ENCODE results near the gene FAM43B. TPM values are rescaled to one million over a fixed set of nuclear protein-coding genes. Genes with fewer than 3 reads are reported as not detected.

Gene FAM43B
- total RNA-seq, result not detected

DNA sequence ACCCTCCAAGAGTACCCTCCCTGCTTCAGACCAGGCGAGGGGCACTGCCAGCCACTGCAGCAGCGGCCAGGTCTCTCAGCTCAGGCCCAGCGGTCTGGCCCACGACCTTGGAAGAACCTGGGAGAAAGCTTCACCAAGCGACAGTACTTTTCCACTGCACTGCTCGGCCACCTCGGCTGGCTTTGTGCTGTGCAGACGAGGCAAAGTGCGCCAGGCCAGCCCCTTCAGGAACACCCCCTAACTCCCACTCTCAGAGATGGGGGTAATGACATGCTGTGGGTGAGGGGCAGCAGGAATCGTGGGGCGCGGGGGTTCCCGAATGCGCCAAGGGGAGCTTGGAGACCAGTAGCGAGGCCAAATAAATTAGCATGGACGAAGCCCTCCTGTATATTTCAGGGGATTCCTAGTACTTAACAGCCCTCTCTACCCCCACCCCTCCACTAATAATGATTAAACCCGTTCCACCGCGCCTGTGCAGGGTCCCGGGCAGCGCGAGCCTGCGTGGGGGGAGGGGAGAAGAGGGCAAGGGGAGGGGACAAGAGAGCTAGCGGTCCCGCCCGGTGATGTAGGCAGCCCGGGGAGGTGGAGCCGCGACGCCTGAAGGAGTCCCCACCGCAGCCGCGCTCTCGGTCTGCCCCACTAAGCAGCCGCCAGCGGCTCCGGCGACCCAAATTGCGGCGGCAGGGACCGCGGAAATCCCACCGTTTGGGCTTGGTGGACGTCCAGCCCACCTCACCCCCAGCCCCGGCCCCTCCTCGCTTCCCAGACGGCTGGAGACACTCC is at the start of gene FAM43B:
Gene FAM43B, plus strand, starts transcription at position 629 of the 783 bp plus-strand sequence. CDS start 401 bp downstream, outside the sequence.

DNA sequence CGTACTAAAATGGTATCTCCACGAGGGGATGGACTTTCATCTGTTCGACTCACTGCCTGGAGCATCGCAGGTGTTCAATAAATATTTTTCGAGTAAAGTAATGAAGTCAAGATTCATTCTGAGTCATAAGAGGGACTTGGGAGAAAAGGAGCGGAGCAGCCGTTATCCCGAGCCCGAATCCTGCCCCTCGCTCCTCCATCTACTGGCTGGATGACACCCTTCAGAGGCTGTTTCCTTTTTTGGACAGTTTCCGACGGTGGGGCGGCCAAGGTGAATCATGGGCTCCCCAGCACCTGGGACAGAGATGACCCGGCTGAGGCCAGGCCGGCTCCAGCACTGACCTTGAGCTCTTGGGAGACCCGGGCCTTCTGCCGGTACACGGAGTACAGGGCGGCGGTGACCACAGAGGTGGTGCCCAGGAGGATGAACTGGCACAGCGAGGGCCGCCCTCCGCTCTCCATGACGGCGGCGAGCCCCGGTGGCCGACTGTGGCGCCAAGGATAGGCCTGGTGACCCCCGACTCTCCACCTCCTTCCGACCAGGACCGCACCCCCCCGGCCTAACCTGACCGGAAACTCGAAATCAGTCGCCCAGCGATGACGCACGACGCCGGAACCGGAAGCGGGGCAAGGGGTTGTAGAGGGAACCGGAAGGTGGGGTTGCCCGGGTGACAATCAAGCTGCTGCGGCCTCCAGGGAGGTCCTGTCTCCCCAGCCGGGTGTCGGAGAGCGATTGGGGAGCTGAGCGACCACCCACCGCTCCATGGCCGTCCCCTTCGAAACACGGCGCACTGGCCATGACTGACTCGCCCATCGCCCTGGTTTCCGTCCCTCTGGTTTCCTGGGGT is 44.6 kb upstream of the FAM43B start, which contains the start of gene MUL1:
Gene MUL1, minus strand, starts transcription at position 588 of the 847 bp plus-strand sequence. Its CDS starts 127 bp downstream, at position 461.

DNA sequence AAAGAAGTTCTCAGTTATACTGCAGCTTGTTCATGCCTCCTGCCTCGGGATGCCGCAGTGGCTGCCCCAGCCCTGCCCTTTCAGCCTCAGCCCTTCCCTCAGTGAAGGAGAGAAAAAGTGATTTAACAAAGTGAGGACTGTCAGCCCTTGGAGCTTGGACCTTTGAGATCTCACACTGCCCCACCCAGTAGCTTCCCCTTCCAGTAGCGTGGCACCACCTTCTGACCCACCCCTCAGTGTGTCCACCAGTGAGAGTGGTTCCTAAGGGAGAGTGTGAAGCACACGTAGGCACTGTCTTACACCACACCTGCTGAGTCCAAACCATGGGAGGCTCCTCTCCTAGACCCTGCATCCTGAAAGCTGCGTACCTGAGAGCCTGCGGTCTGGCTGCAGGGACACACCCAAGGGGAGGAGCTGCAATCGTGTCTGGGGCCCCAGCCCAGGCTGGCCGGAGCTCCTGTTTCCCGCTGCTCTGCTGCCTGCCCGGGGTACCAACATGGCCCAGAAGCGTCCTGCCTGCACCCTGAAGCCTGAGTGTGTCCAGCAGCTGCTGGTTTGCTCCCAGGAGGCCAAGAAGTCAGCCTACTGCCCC is 36.4 kb downstream of the FAM43B start, which contains the start of gene CDA:
Gene CDA, plus strand, starts transcription at position 464 of the 592 bp plus-strand sequence. Its CDS starts 33 bp downstream, at position 497.

Other genes starting within 250 kb of the FAM43B start
- 1 to 10 TPM in 1 of 2 experiments, under 1 TPM in 1; 0.83 to 1.1 TPM for gene CAMK2N1, start 66.4 kb upstream of the FAM43B start, total RNA-seq
- gene MUL1, start 44.4 kb upstream of the FAM43B start, total RNA-seq, result 10 to 100 TPM; 19.9 to 20.8 TPM
- not detected for gene CDA, start 36.5 kb downstream of the FAM43B start, total RNA-seq
- 1 to 10 TPM; 6.9 to 7.5 TPM for gene PINK1, start 80.9 kb downstream of the FAM43B start, total RNA-seq
- gene DDOST, start 108.8 kb downstream of the FAM43B start, total RNA-seq, result 100 to 1,000 TPM; 145 to 149 TPM
- not detected for gene KIF17, start 165.4 kb downstream of the FAM43B start, total RNA-seq
- gene SH2D5, start 180.1 kb downstream of the FAM43B start, total RNA-seq, result not detected
- gene HP1BP3, start 234.7 kb downstream of the FAM43B start, total RNA-seq, result 100 to 1,000 TPM; 323 to 346 TPM

All from activated naive CD4-positive, alpha-beta T cell treated with anti-CD3 and anti-CD28 coated beads, Interleukin-2, amount 10 ng/mL, durations not matched to agents 5 hours and 36 hours (primary cell).